AG04449 (cell line): ENCODE measurements around the gene ZNF775.

ENCODE experiments used
- CTCF ChIA-PET: fragments of 350-600 bp; formaldehyde crosslinking; extraction: SDS; loops from one replicate; lab custom pipeline; 2021; ENCODE audit warnings: antibody characterized with exemption; lab: Yijun Ruan, JAX
- POLR2A ChIA-PET: fragments of 400-600, 350-600 bp; formaldehyde crosslinking; extraction: SDS; loops from one replicate; lab custom pipeline; 2020; ENCODE audit warnings: antibody characterized with exemption, inconsistent platforms; lab: Yijun Ruan, JAX
- DNase-seq: peaks from one replicate; pipeline ENCODE4 v3.0.0-alpha.2; 2010; ENCODE audit warnings: low read depth, low spot score
- H3K4me3 ChIP-seq: 2 replicates; pipeline ENCODE4 v1.5.1; 2011; ENCODE audit warnings: low read depth, mild to moderate bottlenecking, control low read depth, low read length
- TF ChIP-seq, protein P1 (sequence below): IDR thresholded peaks from one replicate; pipeline ENCODE4 v1.5.1; 2011; ENCODE audit warnings: mild to moderate bottlenecking, moderate library complexity, low read length, control low read depth, inconsistent platforms; ENCODE audit not compliant: insufficient read depth; ENCODE audit errors: missing control alignments

ZNF775 gene

DNA sequence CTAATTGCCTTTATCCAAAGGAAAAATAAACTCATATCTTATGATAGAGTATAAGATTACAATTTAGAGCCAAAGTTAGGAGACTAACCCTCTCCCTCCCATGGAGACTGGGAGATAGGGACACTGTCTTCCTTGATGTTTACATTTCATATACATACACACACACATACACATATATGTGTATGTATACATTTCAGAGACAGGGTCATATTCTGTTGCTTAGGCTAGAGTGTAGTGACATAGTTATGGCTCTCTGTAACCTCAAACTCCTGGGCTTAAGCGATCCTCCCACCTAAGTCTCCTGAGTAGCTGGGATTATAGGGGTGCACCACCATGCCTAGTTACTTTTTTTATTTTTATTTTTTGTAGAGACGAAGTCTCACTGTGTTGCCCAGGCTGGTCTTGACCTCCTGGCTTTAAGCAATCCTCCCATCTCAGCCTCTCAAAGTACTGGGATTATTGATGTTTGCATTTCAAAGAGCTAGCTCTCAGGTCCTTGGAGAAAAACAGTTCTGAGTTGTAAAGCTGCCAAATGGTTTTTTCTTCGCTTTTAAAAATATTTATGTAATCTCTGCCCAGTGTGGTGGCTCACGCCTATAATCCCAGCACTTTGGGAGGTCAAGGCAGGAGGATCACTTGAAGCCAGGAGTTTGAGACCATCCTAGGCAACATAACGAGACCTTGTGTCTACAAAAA lies 18.6 kb upstream of the ZNF775 start:
- ChIA-PET CTCF (interaction anchor here (0.7 kb wide), 1 partner anchor 60 kb away, joined by 3 read pairs; no protein-coding TSS in a partner anchor), POLR2A (no interaction called here)
- H3K4me3 ChIP-seq, result no peak overlapping the region
- DNase-seq, result no peak
- TF ChIP-seq, protein P1, sequence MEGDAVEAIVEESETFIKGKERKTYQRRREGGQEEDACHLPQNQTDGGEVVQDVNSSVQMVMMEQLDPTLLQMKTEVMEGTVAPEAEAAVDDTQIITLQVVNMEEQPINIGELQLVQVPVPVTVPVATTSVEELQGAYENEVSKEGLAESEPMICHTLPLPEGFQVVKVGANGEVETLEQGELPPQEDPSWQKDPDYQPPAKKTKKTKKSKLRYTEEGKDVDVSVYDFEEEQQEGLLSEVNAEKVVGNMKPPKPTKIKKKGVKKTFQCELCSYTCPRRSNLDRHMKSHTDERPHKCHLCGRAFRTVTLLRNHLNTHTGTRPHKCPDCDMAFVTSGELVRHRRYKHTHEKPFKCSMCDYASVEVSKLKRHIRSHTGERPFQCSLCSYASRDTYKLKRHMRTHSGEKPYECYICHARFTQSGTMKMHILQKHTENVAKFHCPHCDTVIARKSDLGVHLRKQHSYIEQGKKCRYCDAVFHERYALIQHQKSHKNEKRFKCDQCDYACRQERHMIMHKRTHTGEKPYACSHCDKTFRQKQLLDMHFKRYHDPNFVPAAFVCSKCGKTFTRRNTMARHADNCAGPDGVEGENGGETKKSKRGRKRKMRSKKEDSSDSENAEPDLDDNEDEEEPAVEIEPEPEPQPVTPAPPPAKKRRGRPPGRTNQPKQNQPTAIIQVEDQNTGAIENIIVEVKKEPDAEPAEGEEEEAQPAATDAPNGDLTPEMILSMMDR, result no peak

DNA sequence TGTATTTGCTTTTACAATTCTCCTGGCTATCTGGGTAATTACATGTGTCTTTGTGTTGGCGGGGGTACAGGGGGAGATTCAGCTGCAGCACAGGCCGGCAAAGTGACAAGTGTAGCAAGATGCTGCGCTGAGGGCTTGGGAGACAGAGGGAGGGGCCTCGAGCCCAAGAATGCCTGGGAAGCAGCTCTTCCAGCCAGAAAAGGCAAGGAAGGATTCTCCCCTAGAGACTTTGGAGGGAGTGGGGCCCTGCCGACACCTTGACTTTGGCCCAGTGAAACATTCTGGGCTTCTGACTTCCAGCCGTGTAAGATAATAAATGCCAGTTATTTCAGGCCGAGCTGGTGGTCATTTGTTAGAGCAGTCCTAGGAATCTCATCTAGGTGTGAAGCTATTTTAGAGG lies 17.7 kb upstream of the ZNF775 start:
- CTCF ChIA-PET, result no interaction called here
- POLR2A ChIA-PET, result no interaction called here

DNA sequence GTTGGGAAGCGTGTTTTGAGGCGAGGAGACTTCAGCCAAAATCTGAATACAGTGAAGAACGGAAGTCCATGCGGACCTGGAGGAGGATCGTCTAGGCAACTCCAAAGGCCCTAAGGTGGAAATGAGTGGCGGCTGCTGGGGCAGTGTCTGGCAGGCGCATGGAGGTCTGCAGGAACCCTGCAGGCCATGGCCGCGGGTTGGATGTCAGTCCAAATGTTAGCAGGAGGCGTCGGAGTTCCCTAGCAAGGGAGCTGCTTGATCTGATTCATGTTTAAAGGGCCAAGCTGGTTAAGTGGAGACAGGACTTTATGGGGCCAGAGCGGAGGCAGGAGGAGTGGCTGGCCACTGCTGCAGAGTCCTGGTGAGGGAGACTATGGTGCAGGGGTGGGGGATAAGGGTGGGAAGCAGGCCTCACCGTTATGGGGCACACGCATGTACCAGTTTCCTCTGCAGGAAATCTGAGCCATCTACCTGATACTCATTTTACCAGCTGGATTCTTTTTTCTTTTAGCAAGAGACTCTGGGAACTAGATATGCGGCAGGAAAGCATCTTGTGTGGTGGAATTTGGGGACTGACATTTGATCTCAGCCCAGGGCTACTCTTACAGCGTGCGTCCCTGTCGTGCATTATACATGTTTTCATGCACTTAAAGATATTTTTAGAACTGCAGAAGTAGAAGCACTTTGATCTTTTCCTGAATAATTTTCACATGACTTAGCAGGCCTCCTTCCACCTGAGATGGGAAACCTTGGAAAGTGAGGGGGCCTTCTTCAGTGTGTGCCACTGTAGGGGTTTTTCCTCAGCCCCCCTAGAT lies 17.1 kb upstream of the ZNF775 start:
- no peak for DNase-seq
- CTCF ChIA-PET, result interaction anchor here (0.8 kb wide), 1 partner anchor 60 kb away, joined by 3 read pairs; no protein-coding TSS in a partner anchor
- POLR2A ChIA-PET, result no interaction called here
- no peak overlapping the region for H3K4me3 ChIP-seq
- TF ChIP-seq, protein P1, result no peak

More for the DNA sequence above, 17.7 kb upstream of the ZNF775 start:
- TF ChIP-seq, protein P1, result no peak
- DNase-seq, result no peak
- H3K4me3 ChIP-seq, result no peak overlapping the region

DNA sequence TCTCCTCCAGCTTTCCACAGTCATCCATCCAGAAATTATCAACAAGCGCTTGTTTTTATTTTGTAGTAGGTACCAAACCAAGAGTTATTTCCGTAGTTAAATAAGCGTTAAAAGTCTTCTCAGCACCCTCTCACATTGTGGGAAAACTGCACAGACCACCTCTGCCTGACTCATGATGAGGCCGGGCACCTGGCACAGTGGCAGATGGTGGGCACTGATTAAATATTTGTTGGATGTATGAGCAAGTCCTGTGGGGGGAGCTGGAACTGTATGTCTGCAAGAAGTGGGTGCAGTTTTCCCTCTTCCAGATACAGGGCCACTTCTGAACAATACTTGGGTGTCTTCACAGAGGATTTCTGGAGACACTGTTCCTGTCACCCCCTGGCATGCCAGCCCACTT lies 15.8 kb upstream of the ZNF775 start:
- TF ChIP-seq, protein P1, result no peak
- no peak for DNase-seq
- POLR2A ChIA-PET, result no interaction called here
- H3K4me3 ChIP-seq, result no peak overlapping the region
- CTCF ChIA-PET, result interaction anchor here (1.0 kb wide), 1 partner anchor 8 kb away, joined by 4 read pairs; no protein-coding TSS in a partner anchor

DNA sequence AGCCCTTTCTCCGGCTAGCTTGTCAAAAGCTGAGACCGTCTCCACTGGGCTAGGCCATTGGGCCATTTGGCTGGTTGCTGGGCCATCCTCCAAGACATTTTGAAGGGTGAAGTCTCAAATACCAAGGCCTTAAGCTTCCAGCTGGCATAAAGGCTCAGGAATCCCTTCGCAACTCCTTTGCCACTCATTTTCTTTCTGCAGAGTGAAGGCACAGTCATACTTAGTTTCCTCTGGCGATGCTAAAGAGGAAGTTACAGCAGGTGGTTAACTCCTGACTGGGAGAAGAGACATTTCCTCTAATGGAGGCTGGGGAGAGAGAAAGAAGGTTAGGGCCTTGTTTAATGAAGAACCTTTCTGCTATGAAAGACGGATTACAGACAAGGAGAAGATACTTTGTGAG lies 15.3 kb upstream of the ZNF775 start:
- no peak overlapping the region for H3K4me3 ChIP-seq
- TF ChIP-seq, protein P1, result no peak
- ChIA-PET POLR2A (no interaction called here), CTCF (interaction anchor here (1.0 to 1.2 kb wide), 2 partner anchors 9 to 10 kb away, joined by 4 read pairs; no protein-coding TSS in a partner anchor)
- DNase-seq, result no peak

DNA sequence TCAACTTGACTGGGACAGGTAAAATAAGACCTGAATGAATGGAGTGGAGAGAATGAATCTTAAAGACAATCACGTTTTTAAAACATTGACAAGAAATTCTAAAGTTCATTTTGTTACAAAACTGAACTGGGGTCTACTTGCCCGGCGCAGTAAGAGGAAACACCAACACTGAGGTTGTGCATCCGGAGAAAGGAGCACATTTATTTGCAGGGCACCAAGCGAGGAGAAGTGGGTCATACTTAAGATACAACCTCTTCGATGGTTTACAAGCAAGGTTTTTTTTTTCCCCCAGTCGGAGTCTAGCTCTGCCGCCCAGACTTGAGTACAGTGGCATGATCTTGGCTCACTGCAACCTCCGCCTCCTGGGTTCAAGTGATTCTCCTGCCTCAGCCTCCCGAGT lies 13.9 kb upstream of the ZNF775 start:
- ChIA-PET CTCF (interaction anchor here (0.9 to 4.9 kb wide), 4 partner anchors 9 to 66 kb away, joined by 3 to 37 read pairs (median 4); no protein-coding TSS in a partner anchor), POLR2A (no interaction called here)
- DNase-seq, result no peak
- TF ChIP-seq, protein P1, result no peak
- no peak overlapping the region for H3K4me3 ChIP-seq
